ENCODE measurements around the gene OBSCN. TPM values are rescaled to one million over a fixed set of nuclear protein-coding genes. Genes with fewer than 3 reads are reported as not detected.

OBSCN gene
- total RNA-seq, 2 experiments from 2014 or later: 6.6 to 8.0 TPM

DNA sequence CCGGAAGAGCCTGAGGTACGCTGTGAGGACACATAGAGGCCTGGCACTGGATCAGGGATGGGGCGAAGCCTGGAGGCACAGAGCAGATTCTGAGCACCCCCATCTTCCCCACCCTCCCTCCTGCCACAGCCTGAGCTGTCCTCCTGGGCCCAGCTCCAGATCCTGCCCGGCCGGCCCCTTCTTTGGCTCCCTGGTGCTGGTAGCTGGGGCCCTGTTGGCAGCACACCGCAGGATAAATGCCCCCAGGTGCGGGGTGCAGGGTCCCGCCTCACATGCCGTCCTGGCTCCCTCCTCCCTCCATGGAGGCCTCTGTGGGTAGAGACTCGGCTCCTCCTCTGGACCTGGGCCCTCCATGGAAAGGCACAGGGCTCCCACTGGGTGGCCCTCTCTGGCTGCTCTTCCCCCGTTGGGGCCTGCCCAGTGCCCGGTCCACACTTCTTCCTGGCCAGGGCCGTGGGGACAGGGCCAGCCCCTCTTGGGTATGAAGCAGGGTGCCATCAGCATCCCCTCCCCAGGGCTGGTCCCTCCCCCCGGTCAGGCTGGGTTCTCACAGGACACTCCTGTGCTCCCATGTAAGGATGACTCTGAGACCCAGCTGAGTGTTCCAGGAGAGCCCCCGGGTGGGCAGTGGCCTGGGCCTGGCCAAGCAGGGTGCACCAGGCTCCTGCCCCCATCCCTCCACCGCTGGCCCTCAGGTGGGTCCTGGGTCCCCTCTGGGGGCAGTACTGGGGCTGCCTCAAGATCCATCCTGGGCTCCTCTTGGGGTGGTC lies 1.1 kb upstream of the OBSCN start:
- H3K4me3 Mint-ChIP-seq: no peak overlapping the region
- H3K36me3 Mint-ChIP-seq (ENCODE audit: low read depth): no peaks in the 10 kb centered on the region
- POLR2A ChIA-PET: interaction anchor here (1.0 kb wide), 1 partner anchor 25 kb away, joined by 4 read pairs; no protein-coding TSS in a partner anchor
- H3K9me3 Mint-ChIP-seq: no peaks in the 10 kb centered on the region
- DNase-seq: no peak
- CTCF ChIA-PET: no interaction called here
- H3K4me1 Mint-ChIP-seq: peaks cover 3% of the 10 kb centered on the region
- H3K27ac Mint-ChIP-seq: no peak overlapping the region
- H3K27me3 Mint-ChIP-seq: peaks cover 2% of the 10 kb centered on the region

DNA sequence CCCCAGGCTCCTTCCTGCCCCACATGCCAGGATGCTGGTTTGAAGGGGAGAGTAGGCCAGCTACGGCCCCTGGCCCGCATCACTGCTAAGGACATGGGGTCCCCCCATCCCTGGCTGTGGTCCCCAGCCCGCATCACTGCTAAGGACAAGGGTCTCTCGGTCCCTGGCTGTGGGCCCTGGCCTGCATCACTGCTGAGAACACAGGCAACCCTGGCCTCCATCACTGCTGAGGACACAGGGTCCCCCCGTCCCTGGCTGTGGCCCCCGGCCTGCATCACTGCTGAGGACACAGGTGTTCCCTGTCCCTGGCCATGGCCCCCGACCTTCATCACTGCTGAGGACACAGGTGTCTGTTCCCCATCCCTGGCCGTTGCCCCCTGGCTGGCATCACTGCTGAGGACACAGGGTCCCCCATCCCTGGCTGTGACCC lies 448 bp upstream of the OBSCN start:
- Mint-ChIP-seq H3K27me3 (peaks cover 2% of the 10 kb centered on the region), H3K9me3 (no peaks in the 10 kb centered on the region), H3K27ac (no peak overlapping the region), H3K4me3 (no peak overlapping the region), H3K4me1 (peaks cover 3% of the 10 kb centered on the region), H3K36me3 (ENCODE audit: low read depth) (no peaks in the 10 kb centered on the region)
- ChIA-PET CTCF (no interaction called here), POLR2A (interaction anchor here (1.0 kb wide), 1 partner anchor 26 kb away, joined by 4 read pairs; no protein-coding TSS in a partner anchor)
- DNase-seq: no peak

DNA sequence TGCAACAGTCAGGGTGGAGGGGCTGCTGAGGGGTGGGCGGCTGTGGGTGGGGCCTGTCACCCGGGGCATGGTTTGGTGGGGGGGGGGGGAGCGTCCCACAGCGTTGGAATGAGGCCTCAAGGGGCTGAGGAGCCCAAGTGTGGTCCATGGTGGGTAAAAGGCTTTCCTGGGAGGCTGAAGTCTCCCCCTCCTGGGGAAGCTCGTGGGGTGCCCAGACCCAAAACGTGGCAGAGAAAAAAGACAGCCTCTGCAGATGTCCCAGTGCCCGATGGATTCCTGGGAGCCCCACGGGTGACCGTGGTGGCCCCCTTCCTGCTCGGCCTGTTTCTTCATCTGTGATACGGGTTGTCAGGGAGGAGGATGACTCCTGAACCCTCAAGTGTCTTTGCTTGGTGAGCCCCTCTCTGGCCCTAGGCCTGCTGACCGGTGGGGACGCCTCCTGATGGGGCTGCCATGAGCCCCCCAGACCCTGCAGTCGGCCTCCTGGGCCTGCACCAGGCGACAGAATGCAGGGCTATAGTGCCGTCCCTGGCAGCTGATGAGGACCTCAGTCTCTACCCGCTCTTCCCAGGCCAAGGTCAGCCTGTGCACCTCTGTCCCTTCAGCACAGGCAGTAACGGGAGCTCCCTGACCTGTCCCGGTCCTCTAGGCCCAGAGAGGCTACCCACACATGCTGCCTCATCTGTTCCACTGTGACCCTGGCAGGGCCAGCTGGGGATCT lies 1.1 kb downstream of the OBSCN start:
- H3K27me3 Mint-ChIP-seq: peaks cover 2% of the 10 kb centered on the region
- H3K36me3 Mint-ChIP-seq (ENCODE audit: low read depth): no peaks in the 10 kb centered on the region
- no peak overlapping the region for H3K27ac Mint-ChIP-seq
- H3K4me3 Mint-ChIP-seq: no peak overlapping the region
- ChIA-PET POLR2A (no interaction called here), CTCF (no interaction called here)
- peaks cover 6% of the 10 kb centered on the region for H3K4me1 Mint-ChIP-seq
- DNase-seq: no peak
- H3K9me3 Mint-ChIP-seq: no peaks in the 10 kb centered on the region

DNA sequence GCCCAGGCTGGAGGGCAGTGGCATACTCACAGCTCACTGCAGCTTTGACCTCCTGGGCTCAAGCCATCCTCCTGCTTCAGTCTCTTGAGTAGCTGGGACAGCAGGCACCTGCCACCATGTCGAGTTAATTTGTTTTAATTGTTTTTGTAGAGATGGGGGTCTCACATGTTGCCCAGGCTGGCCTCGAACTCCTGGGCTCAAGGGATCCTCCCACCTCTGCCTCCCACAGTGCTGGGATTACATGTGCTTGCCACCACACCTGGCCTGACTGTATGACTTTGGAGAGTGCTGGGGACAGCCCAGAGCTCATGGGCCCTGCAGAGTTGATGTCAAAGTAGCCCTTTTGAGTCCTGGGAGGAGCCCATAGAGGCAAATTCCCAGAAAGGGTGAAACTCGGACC lies 1.8 kb downstream of the OBSCN start:
- ChIA-PET CTCF (interaction anchor here (1.7 kb wide), 1 partner anchor 43 kb away, joined by 4 read pairs; no protein-coding TSS in a partner anchor), POLR2A (no interaction called here)
- H3K36me3 Mint-ChIP-seq (ENCODE audit: low read depth): no peaks in the 10 kb centered on the region
- peaks cover 2% of the 10 kb centered on the region for H3K27me3 Mint-ChIP-seq
- no peak for DNase-seq
- no peaks in the 10 kb centered on the region for H3K9me3 Mint-ChIP-seq
- no peak overlapping the region for H3K4me3 Mint-ChIP-seq
- H3K27ac Mint-ChIP-seq: no peak overlapping the region
- H3K4me1 Mint-ChIP-seq: peaks cover 6% of the 10 kb centered on the region

DNA sequence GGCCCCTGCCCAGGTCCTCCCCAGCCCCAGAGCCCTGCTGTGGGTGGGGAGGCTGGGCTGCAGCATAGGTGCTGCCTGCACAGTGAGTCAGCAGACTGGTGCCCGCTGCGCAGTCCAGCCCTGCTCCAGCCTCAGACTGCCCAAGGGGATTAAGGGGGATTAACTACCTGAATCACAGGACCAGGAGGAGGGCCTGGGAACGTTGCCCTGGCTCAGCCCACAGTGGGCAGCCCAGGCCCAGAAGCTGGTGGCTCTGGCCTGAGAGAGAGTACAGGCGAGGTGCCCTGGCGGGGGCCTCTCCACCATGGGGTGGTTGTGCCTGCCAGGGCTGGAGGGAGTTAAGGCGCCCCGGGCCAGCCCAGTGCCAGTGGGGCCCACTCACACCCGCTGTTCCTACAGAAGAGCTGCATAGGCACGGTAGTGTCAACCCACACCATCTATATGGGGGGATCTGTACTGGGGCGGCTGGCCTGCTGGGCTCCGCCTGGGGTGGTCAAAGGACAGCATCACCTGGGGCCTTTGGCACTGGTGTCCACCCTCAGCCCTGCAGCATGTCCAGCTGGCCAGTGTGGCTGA lies 2.3 kb downstream of the OBSCN start:
- ChIA-PET POLR2A (interaction anchor here (1.3 kb wide), 1 partner anchor 128 kb away, joined by 3 read pairs; the partner anchor contains the start of gene ARF1), CTCF (interaction anchor here (1.7 kb wide), 1 partner anchor 44 kb away, joined by 4 read pairs; no protein-coding TSS in a partner anchor)
- peaks cover 6% of the 10 kb centered on the region for H3K4me1 Mint-ChIP-seq
- no peaks in the 10 kb centered on the region for H3K36me3 Mint-ChIP-seq (ENCODE audit: low read depth)
- H3K27ac Mint-ChIP-seq: no peak overlapping the region
- H3K9me3 Mint-ChIP-seq: no peaks in the 10 kb centered on the region
- peaks cover 2% of the 10 kb centered on the region for H3K27me3 Mint-ChIP-seq
- H3K4me3 Mint-ChIP-seq: no peak overlapping the region
- no peak for DNase-seq

DNA sequence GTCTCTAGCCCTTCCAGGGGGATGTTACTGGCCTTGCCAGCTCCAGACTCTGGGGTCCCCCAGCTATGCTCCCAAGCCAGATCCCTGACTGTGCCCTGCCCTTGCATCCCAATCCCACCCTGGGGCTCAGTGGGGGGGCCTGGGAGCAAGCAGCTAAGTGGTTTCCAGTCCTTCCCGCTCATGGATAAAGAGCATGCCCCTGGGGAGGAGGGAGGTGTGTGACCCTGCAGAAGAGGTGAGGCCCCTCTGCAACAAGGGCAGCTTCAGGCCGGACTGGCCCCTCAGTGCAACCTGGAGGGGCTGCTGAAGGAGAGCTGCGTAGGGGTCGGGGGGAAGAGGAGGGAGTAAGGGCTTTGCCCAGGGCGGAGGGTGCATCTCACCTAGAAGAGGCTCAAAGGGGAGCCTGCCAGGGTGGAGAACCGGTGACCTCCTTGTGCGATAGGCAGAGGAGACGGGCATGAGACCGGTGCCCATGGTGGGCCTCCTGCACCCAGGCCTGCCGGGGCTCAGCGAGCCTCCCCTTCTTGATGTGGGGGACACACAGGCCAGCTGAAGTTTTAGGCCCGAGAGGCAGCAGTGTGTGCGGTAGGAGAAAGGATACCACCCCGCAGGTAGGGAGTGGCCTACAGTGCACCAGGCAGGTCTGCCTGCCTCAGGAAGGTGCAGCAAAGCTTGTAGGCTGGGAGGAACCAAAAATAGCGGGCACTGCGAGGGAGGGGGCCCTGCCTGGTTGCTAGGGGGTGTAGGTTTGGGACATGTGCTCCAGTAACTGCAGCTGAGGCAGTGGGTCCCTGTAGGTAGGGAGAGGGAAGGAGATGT lies 3.1 kb downstream of the OBSCN start:
- peaks cover 6% of the 10 kb centered on the region for H3K4me1 Mint-ChIP-seq
- no peak overlapping the region for H3K27ac Mint-ChIP-seq
- no peak for DNase-seq
- H3K4me3 Mint-ChIP-seq: peak overlapping the region; percentile 13
- POLR2A ChIA-PET: interaction anchor here (1.3 kb wide), 1 partner anchor 128 kb away, joined by 3 read pairs; the partner anchor contains the start of gene ARF1
- H3K36me3 Mint-ChIP-seq (ENCODE audit: low read depth): no peaks in the 10 kb centered on the region
- CTCF ChIA-PET: interaction anchor here (1.7 kb wide), 1 partner anchor 44 kb away, joined by 4 read pairs; no protein-coding TSS in a partner anchor
- no peaks in the 10 kb centered on the region for H3K27me3 Mint-ChIP-seq
- no peaks in the 10 kb centered on the region for H3K9me3 Mint-ChIP-seq

DNA sequence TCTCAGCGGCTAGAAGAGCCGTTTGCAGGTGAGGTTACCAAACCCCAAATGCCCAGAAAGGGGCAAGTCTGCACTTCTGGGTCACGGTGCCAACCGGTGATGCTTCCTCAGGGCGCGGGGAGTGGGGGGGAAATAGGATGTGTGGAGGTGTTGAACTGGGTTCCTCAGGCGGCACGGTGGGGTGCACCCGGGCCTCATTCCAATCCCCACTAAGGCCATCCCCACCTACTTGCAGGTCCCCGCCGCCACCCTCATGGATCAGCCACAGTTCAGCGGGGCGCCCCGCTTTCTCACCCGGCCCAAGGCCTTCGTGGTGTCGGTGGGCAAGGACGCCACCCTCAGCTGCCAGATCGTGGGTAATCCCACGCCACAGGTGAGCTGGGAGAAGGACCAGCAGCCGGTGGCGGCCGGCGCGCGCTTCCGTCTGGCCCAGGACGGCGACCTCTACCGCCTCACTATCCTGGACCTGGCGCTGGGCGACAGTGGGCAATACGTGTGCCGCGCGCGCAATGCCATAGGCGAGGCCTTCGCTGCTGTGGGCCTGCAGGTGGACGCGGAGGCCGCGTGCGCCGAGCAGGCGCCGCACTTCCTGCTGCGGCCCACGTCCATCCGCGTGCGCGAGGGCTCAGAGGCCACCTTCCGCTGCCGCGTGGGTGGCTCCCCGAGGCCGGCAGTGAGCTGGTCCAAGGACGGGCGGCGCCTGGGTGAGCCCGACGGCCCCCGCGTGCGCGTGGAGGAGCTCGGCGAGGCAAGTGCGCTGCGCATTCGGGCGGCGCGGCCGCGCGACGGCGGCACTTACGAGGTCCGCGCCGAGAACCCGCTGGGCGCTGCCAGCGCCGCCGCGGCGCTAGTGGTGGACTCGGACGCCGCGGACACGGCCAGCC lies 3.9 kb downstream of the OBSCN start:
- ChIA-PET CTCF (interaction anchor here (0.6 kb wide), 1 partner anchor 32 kb away, joined by 3 read pairs; no protein-coding TSS in a partner anchor), POLR2A (no interaction called here)
- no peak overlapping the region for H3K27ac Mint-ChIP-seq
- H3K4me1 Mint-ChIP-seq: peaks cover 6% of the 10 kb centered on the region
- no peak for DNase-seq
- no peaks in the 10 kb centered on the region for H3K27me3 Mint-ChIP-seq
- H3K4me3 Mint-ChIP-seq: peak overlapping the region; percentile 13
- no peaks in the 10 kb centered on the region for H3K36me3 Mint-ChIP-seq (ENCODE audit: low read depth)
- no peaks in the 10 kb centered on the region for H3K9me3 Mint-ChIP-seq

DNA sequence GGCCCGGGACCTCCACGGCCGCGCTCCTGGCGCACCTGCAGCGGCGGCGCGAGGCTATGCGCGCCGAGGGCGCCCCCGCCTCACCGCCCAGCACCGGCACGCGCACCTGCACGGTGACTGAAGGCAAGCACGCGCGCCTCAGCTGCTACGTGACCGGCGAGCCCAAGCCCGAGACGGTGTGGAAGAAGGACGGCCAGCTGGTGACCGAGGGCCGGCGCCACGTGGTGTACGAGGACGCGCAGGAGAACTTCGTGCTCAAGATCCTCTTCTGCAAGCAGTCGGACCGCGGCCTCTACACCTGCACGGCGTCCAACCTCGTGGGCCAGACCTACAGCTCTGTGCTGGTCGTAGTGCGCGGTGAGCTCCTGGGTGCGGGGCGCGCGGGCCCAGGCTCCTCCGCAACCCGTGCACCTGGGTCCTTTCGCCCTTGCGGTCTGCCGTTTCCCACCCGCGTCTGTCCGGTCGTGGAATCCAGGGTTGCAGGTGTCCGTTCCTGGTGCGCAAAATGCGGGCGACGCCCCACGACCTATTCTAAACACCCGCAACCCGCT lies 4.6 kb downstream of the OBSCN start:
- ChIA-PET CTCF (interaction anchor here (0.6 kb wide), 1 partner anchor 33 kb away, joined by 3 read pairs; no protein-coding TSS in a partner anchor), POLR2A (no interaction called here)
- Mint-ChIP-seq H3K27me3 (no peaks in the 10 kb centered on the region), H3K4me3 (no peak overlapping the region), H3K36me3 (ENCODE audit: low read depth) (no peaks in the 10 kb centered on the region), H3K9me3 (no peaks in the 10 kb centered on the region), H3K4me1 (peaks cover 6% of the 10 kb centered on the region), H3K27ac (no peak overlapping the region)
- DNase-seq: no peak

DNA sequence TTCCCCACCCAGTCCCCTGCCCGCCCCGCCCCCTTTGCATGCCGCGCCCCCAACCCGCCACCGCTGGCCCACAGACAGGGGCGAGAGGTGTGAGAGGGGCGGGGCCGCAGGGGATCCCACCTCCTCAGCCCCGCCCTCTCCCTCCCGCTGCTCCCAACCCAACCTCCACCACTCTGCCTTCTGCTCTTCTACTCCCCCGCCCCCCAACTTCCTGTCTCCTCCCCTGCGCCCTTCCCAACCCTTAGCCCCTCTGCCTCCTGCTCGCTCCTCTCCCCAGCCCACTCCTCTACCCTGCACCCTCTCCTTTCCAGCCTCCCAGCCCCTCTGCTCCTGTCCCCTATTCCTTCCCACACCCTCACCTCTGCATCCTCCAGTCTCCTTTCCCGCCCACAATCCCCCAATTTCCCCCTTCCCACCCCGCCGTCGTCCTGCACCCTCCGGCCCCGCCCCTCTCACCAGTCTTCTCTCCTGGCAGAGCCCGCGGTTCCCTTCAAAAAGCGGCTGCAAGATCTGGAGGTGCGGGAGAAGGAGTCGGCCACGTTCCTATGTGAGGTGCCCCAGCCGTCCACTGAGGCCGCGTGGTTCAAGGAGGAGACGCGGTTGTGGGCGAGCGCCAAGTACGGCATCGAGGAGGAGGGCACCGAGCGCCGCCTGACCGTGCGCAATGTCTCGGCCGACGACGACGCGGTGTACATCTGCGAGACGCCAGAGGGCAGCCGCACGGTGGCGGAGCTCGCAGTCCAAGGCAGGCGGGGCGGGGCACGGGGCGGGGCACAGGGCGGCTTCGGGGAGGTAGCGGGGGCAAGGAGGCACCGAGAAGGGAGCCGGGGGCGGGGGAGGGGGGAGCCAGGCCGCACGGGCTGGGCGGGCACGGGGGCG lies 5.4 kb downstream of the OBSCN start:
- Mint-ChIP-seq H3K27me3 (no peaks in the 10 kb centered on the region), H3K9me3 (no peaks in the 10 kb centered on the region), H3K36me3 (ENCODE audit: low read depth) (no peaks in the 10 kb centered on the region), H3K27ac (peak overlapping the region; percentile 65), H3K4me3 (peak overlapping the region; percentile 79), H3K4me1 (peaks cover 6% of the 10 kb centered on the region)
- CTCF ChIA-PET: interaction anchor here (0.6 to 1.1 kb wide), 9 partner anchors 8 to 305 kb away, joined by 3 to 5 read pairs (median 3); no protein-coding TSS in a partner anchor
- POLR2A ChIA-PET: interaction anchor here (0.6 to 1.8 kb wide), 2 partner anchors 244 to 252 kb away, joined by 4 read pairs; no protein-coding TSS in a partner anchor
- DNase-seq: peak; percentile 90

DNA sequence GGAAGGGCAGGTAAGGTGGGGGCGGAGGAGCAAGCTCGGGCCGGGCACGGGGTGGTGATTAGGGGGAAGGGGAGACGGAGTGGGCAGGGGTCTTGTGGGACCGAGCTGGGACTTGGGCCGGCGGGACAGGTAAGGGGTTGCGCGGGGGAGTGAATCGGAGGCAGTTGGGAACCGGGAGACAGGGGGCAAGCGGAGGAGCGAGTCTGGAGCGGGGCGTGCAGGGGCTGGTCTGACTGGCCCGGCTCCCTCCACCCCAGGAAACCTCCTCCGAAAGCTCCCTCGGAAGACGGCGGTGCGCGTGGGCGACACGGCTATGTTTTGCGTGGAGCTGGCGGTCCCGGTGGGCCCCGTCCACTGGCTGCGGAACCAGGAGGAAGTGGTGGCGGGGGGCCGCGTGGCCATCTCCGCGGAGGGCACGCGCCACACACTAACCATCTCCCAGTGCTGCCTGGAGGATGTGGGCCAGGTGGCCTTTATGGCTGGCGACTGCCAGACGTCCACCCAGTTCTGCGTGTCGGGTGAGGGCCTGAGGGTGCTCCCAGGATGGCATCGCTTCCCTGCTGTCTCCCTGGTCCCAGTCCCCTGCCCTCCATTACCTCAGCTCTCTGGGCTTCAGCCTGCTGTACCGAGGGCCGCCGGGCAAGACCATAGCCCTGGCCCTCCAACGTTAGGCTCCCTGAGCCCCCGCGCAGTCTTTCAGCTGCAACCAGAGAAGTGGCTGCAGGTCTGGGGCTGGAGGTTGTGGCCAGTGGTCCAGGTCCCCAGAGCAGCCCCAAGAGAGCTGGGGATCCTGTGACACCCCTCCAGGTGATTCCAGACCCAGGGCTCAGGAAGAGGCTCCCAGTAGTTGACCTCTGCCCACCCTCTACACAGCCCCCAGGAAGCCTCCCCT lies 6.3 kb downstream of the OBSCN start:
- DNase-seq: no peak
- Mint-ChIP-seq H3K4me3 (no peak overlapping the region), H3K9me3 (no peaks in the 10 kb centered on the region), H3K27me3 (no peaks in the 10 kb centered on the region), H3K36me3 (ENCODE audit: low read depth) (no peaks in the 10 kb centered on the region), H3K4me1 (peaks cover 6% of the 10 kb centered on the region), H3K27ac (no peak overlapping the region)
- ChIA-PET POLR2A (interaction anchor here (0.6 to 1.8 kb wide), 3 partner anchors 243 to 251 kb away, joined by 3 to 4 read pairs (median 4); a partner anchor contains a TSS), CTCF (interaction anchor here (0.6 to 1.1 kb wide), 10 partner anchors 9 to 304 kb away, joined by 3 to 5 read pairs (median 3); no protein-coding TSS in a partner anchor)

All from activated CD4-positive, alpha-beta memory T cell treated with anti-CD3 and anti-CD28 coated beads, Interleukin-2, amount 10 ng/mL, durations not matched to agents 7 days and 5 days (primary cell).